Small intestine (tissue), 7 donors: ENCODE results near the gene KRT25. TPM values are rescaled to one million over a fixed set of nuclear protein-coding genes. Genes with fewer than 3 reads are reported as not detected.

ENCODE experiments used
- DNase-seq, 2 donors: peaks; one replicate each; pipeline versions ENCODE4 v3.0.0 to v3.0.0-alpha.2; 2013
- FAIRE-seq: peaks from 2 replicates; lab custom pipeline; 2012; peaks lifted over from hg19 to GRCh38; lab: Jason Lieb, UNC
- H3K27ac ChIP-seq, 3 donors: one replicate each; pipeline ENCODE4 v1.5.1; 2013; ENCODE audit warnings: low read length in 2 of 3, mild to moderate bottlenecking in 2 of 3, control low read depth in 1 of 3, inconsistent platforms in 1 of 3, low read depth in 1 of 3, moderate library complexity in 1 of 3
- H3K27me3 ChIP-seq, 3 donors: one replicate each; pipeline ENCODE4 v1.6.1; 2013; ENCODE audit warnings: low read length in 3 of 3, inconsistent platforms in 1 of 3; ENCODE audit not compliant: control insufficient read depth in 3 of 3, insufficient read depth in 3 of 3
- H3K36me3 ChIP-seq, 3 donors: one replicate each; pipeline ENCODE4 v1.6.1; 2013; ENCODE audit warnings: low read length in 3 of 3, inconsistent platforms in 1 of 3, low read depth in 1 of 3, mild to moderate bottlenecking in 1 of 3, moderate library complexity in 1 of 3; ENCODE audit not compliant: control insufficient read depth in 3 of 3, insufficient read depth in 2 of 3
- H3K4me1 ChIP-seq, 3 donors: one replicate each; pipeline ENCODE4 v1.6.1; 2013; ENCODE audit warnings: low read length in 2 of 3, inconsistent platforms in 1 of 3, low read depth in 1 of 3, mild to moderate bottlenecking in 1 of 3, moderate library complexity in 1 of 3; ENCODE audit not compliant: control insufficient read depth in 3 of 3, insufficient read depth in 2 of 3
- H3K4me3 ChIP-seq, 3 donors: one replicate each; pipeline ENCODE4 v1.5.1; 2013; ENCODE audit warnings: low read length in 3 of 3, control low read depth in 1 of 3, inconsistent platforms in 1 of 3, low read depth in 1 of 3, mild to moderate bottlenecking in 1 of 3, moderate library complexity in 1 of 3
- H3K9me3 ChIP-seq, 2 donors: one replicate each; pipeline ENCODE4 v1.6.1; 2013; ENCODE audit warnings: low read depth in 1 of 2, low read length in 1 of 2; ENCODE audit not compliant: control insufficient read depth in 2 of 2, insufficient read depth in 1 of 2
- WGBS, 3 donors: extraction: QIAGEN DNeasy Blood & Tissue Kit; methylation state at CpG; one replicate each; pipeline ENCODE4 v1.1.7; 2013; 5-methylcytosine and 5-hydroxymethylcytosine counted together
- polyA plus RNA-seq, 4 donors: library from polyadenylated mRNA; stranded (reverse) in 3 of 4; unstranded in 1 of 4; fragments of 200-250 nt in 3 of 4; fragments of 120-200 nt in 1 of 4; gene quantifications; one replicate each; pipeline versions ENCODE4 v1.2.1 to v1.2.3, GENCODE V29; 2013
- donor health status: healthy with polysubstance abuse.
- donor health status: control.
- donor health status: control.
- donor health status: Bipolar disorder and iron deficiency.
- donor health status: healthy.

Gene KRT25
- polyA plus RNA-seq, 4 donors: 0.04 TPM; not detected in 3

DNA sequence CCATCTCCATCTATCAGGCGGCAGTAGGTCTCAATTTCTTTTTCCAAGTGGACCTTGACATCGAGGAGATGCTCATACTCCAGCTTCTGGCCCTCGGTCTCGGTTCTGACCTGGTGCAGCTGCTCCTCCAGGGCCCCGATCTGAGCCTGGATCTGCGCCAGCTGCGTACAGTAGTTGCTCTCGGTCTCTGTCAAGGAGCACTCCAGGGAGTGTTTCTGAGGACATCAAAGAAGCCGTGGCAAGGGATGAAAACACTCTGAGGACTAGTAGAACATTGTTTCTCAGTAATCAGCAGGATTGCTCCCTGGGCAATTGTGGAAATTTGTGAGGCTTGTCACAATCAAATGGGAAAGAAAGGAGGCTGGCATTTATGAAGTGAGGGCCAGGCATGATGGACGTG is 38.7 kb upstream of the KRT25 start:
- FAIRE-seq (no peak), DNase-seq (peak in 1 of 2 donors; percentile 2)
- 15 to 59% (median 54%) methylated on average over 10 of the region's 10 CpGs for WGBS, 3 donors
- Histone ChIP-seq H3K9me3 (no peaks in the 10 kb centered on the region), H3K27me3 (peaks cover 0 to 27% (median 0%) of the 10 kb centered on the region in 3 donors), H3K4me1 (no peaks in the 10 kb centered on the region), H3K27ac (no peak overlapping the region), H3K4me3 (no peak overlapping the region), H3K36me3 (no peaks in the 10 kb centered on the region)

DNA sequence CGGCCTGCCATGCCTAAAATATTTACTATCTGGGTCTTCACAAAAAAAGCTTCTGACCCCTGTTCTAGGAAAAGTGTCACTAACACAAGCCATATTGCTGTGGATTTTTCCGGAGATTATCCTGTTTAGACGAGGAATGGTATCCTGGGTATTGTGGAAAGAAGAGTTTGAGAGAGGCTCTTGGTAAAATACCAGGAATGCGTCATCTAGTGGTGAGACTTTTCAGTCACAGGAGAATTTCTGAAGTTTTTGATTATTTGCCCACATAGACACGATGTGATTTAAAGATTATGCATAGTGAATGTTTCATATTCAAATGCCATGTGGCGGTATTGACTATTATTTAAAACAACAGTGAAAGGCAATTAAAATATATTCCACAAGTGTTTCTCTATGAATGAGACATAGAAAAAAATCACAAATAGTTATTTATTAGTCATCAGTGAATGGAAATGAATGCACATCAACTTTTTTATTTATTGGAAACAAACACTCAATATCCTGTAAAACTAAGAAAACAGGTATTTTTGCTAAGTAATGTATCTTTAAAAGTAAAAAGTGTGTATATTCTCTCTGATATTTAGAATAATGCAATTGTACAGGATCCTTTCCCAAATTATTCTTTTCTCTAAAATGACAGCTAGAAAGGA is 36.8 kb upstream of the KRT25 start:
- DNase-seq (peak; percentile 18 to 40), FAIRE-seq (no peak)
- H3K27ac ChIP-seq: no peak overlapping the region

DNA sequence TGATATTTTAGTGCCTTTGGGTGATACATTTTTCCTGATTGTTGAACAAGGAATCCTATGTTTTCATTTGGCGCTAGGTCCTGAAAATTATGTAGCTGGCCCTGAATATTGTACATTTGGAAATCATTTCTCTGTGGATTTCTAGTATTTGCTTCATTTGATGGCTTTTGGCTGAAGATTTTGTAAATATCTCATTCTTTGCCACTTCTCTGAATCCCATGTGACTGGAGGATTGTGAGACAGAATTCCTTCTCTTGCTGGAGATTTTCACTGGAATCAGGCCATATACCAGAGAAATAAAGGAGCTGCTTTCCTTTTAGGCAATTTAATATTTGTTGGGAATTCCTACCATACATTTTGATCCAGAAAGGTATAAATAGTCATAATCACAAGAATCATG is 36.0 kb upstream of the KRT25 start:
- FAIRE-seq (no peak), DNase-seq (no peak)
- no peak overlapping the region for H3K4me3 ChIP-seq
- no peaks in the 10 kb centered on the region for H3K4me1 ChIP-seq
- 76 to 100% (median 88%) methylated on average over 1 of the region's 1 CpG for WGBS, 3 donors
- no peaks in the 10 kb centered on the region for H3K36me3 ChIP-seq
- H3K27ac ChIP-seq: no peak overlapping the region
- H3K9me3 ChIP-seq: no peaks in the 10 kb centered on the region
- H3K27me3 ChIP-seq: peaks cover 0 to 12% (median 0%) of the 10 kb centered on the region in 3 donors

More for the DNA sequence above, 36.8 kb upstream of the KRT25 start:
- WGBS, 3 donors: 33 to 46% (median 36%) methylated on average over 6 of the region's 6 CpGs
- no peaks in the 10 kb centered on the region for H3K4me1 ChIP-seq
- H3K36me3 ChIP-seq: no peaks in the 10 kb centered on the region
- H3K9me3 ChIP-seq: no peaks in the 10 kb centered on the region
- peaks cover 0 to 20% (median 0%) of the 10 kb centered on the region in 3 donors for H3K27me3 ChIP-seq
- H3K4me3 ChIP-seq: no peak overlapping the region

DNA sequence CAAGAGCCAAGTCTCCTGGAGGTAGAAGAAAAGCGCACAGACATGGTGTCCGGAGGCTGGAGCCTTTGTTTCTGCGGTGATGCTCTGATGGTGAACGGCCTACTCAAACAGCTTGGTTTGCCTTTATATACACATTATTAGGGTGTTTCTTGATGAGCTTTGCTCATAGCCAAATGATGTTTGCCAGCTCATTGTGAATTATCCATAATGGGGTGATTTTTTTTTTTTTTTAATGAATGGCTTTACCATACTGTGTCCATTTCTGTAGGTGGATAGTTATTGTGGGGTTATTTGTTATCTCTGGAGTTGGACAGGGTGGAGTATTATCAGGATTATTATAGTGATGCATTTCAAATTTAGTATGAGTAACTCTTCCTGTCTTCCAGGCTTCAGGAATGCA is 27.3 kb upstream of the KRT25 start, which contains the start of gene KRT27:
Gene KRT27, minus strand, starts transcription at position 101 of the 400 bp plus-strand sequence. Its CDS starts 57 bp downstream, at position 44.
- Histone ChIP-seq H3K36me3 (no peaks in the 10 kb centered on the region), H3K9me3 (no peaks in the 10 kb centered on the region), H3K27ac (no peak within 1 kb of the TSS), H3K4me1 (no peaks in the 10 kb centered on the region), H3K27me3 (peaks cover 0 to 14% (median 7%) of the 10 kb centered on the region in 3 donors), H3K4me3 (no peak within 1 kb of the TSS)
- FAIRE-seq (no peak), DNase-seq (no peak)
- 93 to 97% (median 95%) methylated on average over 4 of the region's 4 CpGs for WGBS, 3 donors

DNA sequence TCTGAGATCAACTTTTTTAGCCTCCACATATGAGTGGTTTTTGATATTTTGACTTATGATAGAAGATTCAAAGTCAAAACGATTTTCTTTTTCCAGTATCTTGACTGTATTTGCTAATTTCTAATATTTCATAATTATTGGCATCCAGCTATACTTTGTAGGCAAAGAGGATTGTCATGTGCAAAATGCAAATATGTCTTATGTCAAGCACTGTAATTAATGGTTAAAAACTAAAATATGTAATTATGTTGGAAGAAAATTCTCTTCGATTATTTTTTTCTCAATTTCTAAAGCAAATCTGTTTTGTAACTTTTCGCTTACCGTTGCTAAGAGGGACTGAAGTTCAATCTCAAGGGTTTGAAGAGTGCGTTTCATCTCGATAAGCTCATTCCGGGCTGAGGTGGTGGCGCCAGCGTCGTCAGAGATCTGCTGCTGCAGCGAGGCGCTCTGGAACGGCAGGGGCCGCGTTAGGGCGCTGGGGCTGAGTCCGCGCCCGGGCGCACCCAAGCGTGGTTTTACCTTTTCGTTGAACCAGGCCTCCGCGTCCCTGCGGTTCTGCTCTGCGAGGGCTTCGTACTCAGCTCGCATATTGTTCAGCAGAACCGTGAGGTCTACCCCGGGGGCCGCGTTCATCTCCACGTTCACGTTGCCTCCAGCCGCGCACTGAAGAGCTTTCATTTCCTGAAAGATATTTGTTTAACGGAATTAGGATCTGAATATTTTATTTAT is 24.2 kb upstream of the KRT25 start:
- no peak overlapping the region for H3K4me3 ChIP-seq
- no peaks in the 10 kb centered on the region for H3K9me3 ChIP-seq
- H3K27me3 ChIP-seq: peaks cover 0 to 18% (median 9%) of the 10 kb centered on the region in 3 donors
- DNase-seq: peak; percentile 9 to 57
- no peak overlapping the region for H3K27ac ChIP-seq
- FAIRE-seq: no peak
- no peaks in the 10 kb centered on the region for H3K4me1 ChIP-seq
- no peaks in the 10 kb centered on the region for H3K36me3 ChIP-seq
- WGBS, 3 donors: 15 to 28% (median 28%) methylated on average over 37 of the region's 37 CpGs

DNA sequence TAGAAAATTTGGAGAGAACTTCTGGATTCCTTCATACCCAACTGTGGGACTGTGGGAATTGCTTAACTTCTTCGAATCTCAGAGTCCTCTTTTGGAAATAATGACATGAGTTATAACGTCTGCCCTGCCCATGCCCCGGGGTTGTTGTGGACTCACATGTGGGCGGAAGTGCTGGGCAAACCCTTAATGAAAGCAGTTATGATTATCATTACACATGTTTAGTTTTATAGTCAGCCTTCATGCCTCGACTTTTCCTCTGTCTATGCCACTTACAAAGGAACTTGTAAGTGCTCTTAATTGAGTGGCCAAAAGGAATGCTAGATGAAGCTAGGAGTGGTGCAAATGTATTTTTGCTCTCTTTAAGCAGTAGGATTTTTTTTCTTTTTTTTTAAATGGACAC is 23.3 kb upstream of the KRT25 start:
- no peak overlapping the region for H3K4me3 ChIP-seq
- FAIRE-seq: no peak

DNA sequence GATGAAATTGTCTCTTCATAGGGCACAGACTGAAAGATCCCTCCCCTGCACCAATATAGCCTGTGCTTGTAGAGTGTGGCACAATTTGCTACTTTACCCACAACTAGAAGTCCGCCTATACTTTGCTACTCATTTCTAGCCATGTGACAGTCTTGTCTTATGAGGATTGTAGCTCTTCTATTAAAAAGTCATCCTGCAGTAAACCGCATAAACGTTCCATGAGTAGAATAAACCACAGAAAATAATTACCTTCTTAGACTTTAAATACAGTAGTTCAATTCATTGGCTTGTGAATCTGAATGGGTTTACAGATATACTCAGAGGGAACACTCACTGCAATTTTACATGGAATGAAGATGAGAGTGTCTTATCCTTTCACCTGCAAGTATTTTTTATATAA is 22.8 kb upstream of the KRT25 start:
- Histone ChIP-seq H3K4me3 (no peak overlapping the region), H3K9me3 (no peaks in the 10 kb centered on the region), H3K36me3 (no peaks in the 10 kb centered on the region), H3K27me3 (peaks cover 0 to 18% (median 7%) of the 10 kb centered on the region in 3 donors), H3K4me1 (no peaks in the 10 kb centered on the region), H3K27ac (no peak overlapping the region)
- WGBS, 3 donors: 86 to 88% (median 88%) methylated on average over 3 of the region's 3 CpGs
- FAIRE-seq (no peak), DNase-seq (no peak)

More for the DNA sequence above, 23.3 kb upstream of the KRT25 start:
- DNase-seq: no peak
- H3K4me1 ChIP-seq: no peaks in the 10 kb centered on the region
- no peaks in the 10 kb centered on the region for H3K36me3 ChIP-seq
- no peak overlapping the region for H3K27ac ChIP-seq
- no peaks in the 10 kb centered on the region for H3K9me3 ChIP-seq
- H3K27me3 ChIP-seq: peaks cover 0 to 18% (median 7%) of the 10 kb centered on the region in 3 donors
- WGBS, 3 donors: 50 to 72% (median 62%) methylated on average over 5 of the region's 5 CpGs

DNA sequence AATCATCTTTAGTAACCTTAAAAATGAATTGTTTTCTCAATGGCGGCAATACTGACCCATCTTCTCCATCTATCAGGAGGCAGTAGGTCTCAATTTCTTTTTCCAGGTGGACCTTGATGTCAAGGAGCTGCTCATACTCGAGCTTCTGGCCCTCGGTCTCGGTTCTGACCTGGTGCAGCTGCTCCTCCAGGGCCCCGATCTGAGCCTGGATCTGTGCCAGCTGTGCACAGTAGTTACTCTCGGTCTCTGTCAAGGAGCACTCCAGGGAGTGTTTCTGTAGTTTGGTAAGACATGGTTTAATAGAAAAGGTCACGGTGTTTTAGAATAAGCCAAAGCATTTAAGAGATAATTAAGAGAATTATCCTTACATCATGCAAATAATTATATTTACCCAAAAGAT is 22.3 kb upstream of the KRT25 start:
- Histone ChIP-seq H3K36me3 (no peaks in the 10 kb centered on the region), H3K9me3 (no peaks in the 10 kb centered on the region), H3K27me3 (peaks cover 0 to 18% (median 7%) of the 10 kb centered on the region in 3 donors), H3K4me1 (no peaks in the 10 kb centered on the region), H3K4me3 (no peak overlapping the region), H3K27ac (no peak overlapping the region)
- FAIRE-seq: no peak
- 55 to 63% (median 61%) methylated on average over 7 of the region's 7 CpGs for WGBS, 3 donors
- no peak for DNase-seq
